SK-N-SH (cell line): ENCODE results near the gene RPL7A. TPM values are rescaled to one million over a fixed set of nuclear protein-coding genes. Genes with fewer than 3 reads are reported as not detected.

Experiments used
- CTCF ChIA-PET: fragments of 300-600, 350-600 bp; formaldehyde crosslinking; extraction: SDS; loops from one replicate; lab custom pipeline; 2021; lab: Yijun Ruan, JAX
- POLR2A ChIA-PET: fragments of 350-600 bp; sonication (Branson Sonifier 250); formaldehyde crosslinking; extraction: SDS; loops from one replicate; lab custom pipeline; 2020; ENCODE audit warnings: antibody characterized with exemption, inconsistent platforms; lab: Yijun Ruan, JAX
- DNase-seq: peaks from one replicate; pipeline ENCODE4 v3.0.0; 2012
- H2AFZ ChIP-seq: fragments of 200-600 bp; sonication (generic); 2 replicates; pipeline ENCODE4 v1.8.1; 2016; ENCODE audit warnings: antibody characterized with exemption, mild to moderate bottlenecking, low read depth
- H3F3A ChIP-seq: fragments of 200-600 bp; sonication (generic); replicated peaks from 2 replicates; pipeline ENCODE3; 2016; ENCODE audit warnings: antibody characterized with exemption, mild to moderate bottlenecking; ENCODE audit not compliant: insufficient read depth
- H3K27ac ChIP-seq, 2 experiments: fragments of 200-500 bp in 1 of 2; fragments of 200-600 bp in 1 of 2; sonication (Bioruptor generic) in 1 of 2; sonication (generic), shearing (Covaris generic) in 1 of 2; 2 replicates each; pipeline versions ENCODE4 v1.5.1 to v1.6.1; 2014 to 2016; ENCODE audit warnings: low read depth in 2 of 2, inconsistent platforms in 1 of 2, low read length in 1 of 2, mild to moderate bottlenecking in 1 of 2, mixed read lengths in 1 of 2
- H3K27me3 ChIP-seq: fragments of 200-600 bp; sonication (generic), shearing (Covaris generic); 2 replicates; pipeline ENCODE4 v1.6.1; 2016; ENCODE audit warnings: mixed run types; ENCODE audit not compliant: insufficient read depth
- H3K36me3 ChIP-seq, 2 experiments: fragments of 200-500 bp in 1 of 2; fragments of 200-600 bp in 1 of 2; sonication (Bioruptor generic) in 1 of 2; sonication (generic) in 1 of 2; replicated peaks in 1 of 2; 2 replicates each; pipeline versions ENCODE3 to v1.5.1; 2014 to 2016; ENCODE audit warnings: low read length in 1 of 2, mild to moderate bottlenecking in 1 of 2; ENCODE audit not compliant: insufficient read depth in 2 of 2, control insufficient read depth in 1 of 2
- H3K4me1 ChIP-seq, 2 experiments: fragments of 200-500 bp in 1 of 2; fragments of 200-600 bp in 1 of 2; sonication (Bioruptor generic) in 1 of 2; sonication (generic), shearing (Covaris generic) in 1 of 2; 2 replicates each; pipeline versions ENCODE4 v1.5.1 to v1.6.1; 2014 to 2016; ENCODE audit warnings: low read depth in 1 of 2, low read length in 1 of 2, mixed run types in 1 of 2; ENCODE audit not compliant: insufficient read depth in 2 of 2, control insufficient read depth in 1 of 2
- H3K4me2 ChIP-seq: fragments of 200-600 bp; sonication (generic), shearing (Covaris generic); 2 replicates; pipeline ENCODE4 v1.6.1; 2017; ENCODE audit warnings: mixed run types
- H3K4me3 ChIP-seq, 2 experiments: fragments of 200-500 bp in 1 of 2; fragments of 200-600 bp in 1 of 2; sonication (Bioruptor generic) in 1 of 2; sonication (generic), shearing (Covaris generic) in 1 of 2; 2 replicates each; pipeline versions ENCODE4 v1.5.1 to v1.8.1; 2014 to 2016; ENCODE audit warnings: low read depth in 2 of 2, inconsistent platforms in 1 of 2, low read length in 1 of 2, mild to moderate bottlenecking in 1 of 2, mixed read lengths in 1 of 2, moderate library complexity in 1 of 2
- H3K79me2 ChIP-seq: fragments of 200-600 bp; sonication (generic); 2 replicates; pipeline ENCODE4 v1.8.1; 2017; ENCODE audit warnings: mild to moderate bottlenecking; ENCODE audit not compliant: insufficient read depth
- H3K9ac ChIP-seq: fragments of 200-600 bp; sonication (generic); 2 replicates; pipeline ENCODE4 v1.6.1; 2017; ENCODE audit warnings: mixed run types
- H3K9me2 ChIP-seq: fragments of 200-600 bp; sonication (generic); 2 replicates; pipeline ENCODE4 v1.6.1; 2017; ENCODE audit warnings: mixed run types
- H3K9me3 ChIP-seq: fragments of 200-600 bp; sonication (generic); 2 replicates; pipeline ENCODE4 v1.6.1; 2017; ENCODE audit warnings: mixed run types, mild to moderate bottlenecking, moderate library complexity
- H4K20me1 ChIP-seq: fragments of 200-600 bp; sonication (generic); 2 replicates; pipeline ENCODE4 v1.6.1; 2017; ENCODE audit warnings: mild to moderate bottlenecking, mixed run types; ENCODE audit not compliant: insufficient read depth
- CTCF ChIP-seq: fragments of 200-600 bp; sonication (generic); IDR thresholded peaks from 2 replicates; pipeline ENCODE4 v1.6.1; 2017; ENCODE audit warnings: antibody characterized with exemption, mild to moderate bottlenecking, moderate library complexity
- ELF1 ChIP-seq: IDR thresholded peaks from 2 replicates; pipeline ENCODE4 v1.4.0; 2012
- EP300 ChIP-seq, 2 experiments: IDR thresholded peaks; 2 replicates each; pipeline versions ENCODE4 v1.4.0 to v1.6.1; 2012; ENCODE audit warnings: borderline replicate concordance in 1 of 2, low read depth in 1 of 2, low read length in 1 of 2
- IRF3 ChIP-seq: fragments of 150-350 bp; IDR thresholded peaks from 2 replicates; pipeline ENCODE4 v1.6.1; 2016; ENCODE audit warnings: mild to moderate bottlenecking, low read depth, low read length
- JUND ChIP-seq: IDR thresholded peaks from 2 replicates; pipeline ENCODE4 v1.4.0; 2012
- MXI1 ChIP-seq: IDR thresholded peaks from 2 replicates; pipeline ENCODE4 v1.6.1; 2012; ENCODE audit warnings: mild to moderate bottlenecking, low read depth, low read length, improper control_type of control experiment
- NFIC ChIP-seq: IDR thresholded peaks from 2 replicates; pipeline ENCODE4 v1.4.0; 2012; ENCODE audit warnings: borderline replicate concordance
- PBX3 ChIP-seq: IDR thresholded peaks from 2 replicates; pipeline ENCODE4; 2012
- RXRA ChIP-seq: IDR thresholded peaks from 2 replicates; pipeline ENCODE4 v1.4.0; 2012; ENCODE audit warnings: low read depth, mild to moderate bottlenecking, borderline replicate concordance
- SIN3A ChIP-seq: IDR thresholded peaks from 2 replicates; pipeline ENCODE4 v1.6.1; 2012; ENCODE audit warnings: low read depth, mild to moderate bottlenecking, low read length, moderate library complexity, borderline replicate concordance
- USF1 ChIP-seq: IDR thresholded peaks from 2 replicates; pipeline ENCODE4 v1.4.0; 2012; ENCODE audit warnings: low read depth, borderline replicate concordance
- USF2 ChIP-seq: fragments of 150-350 bp; IDR thresholded peaks from 2 replicates; pipeline ENCODE4 v1.6.1; 2017; ENCODE audit warnings: antibody characterized with exemption, low read length, low read depth, borderline replicate concordance
- YY1 ChIP-seq: IDR thresholded peaks from 2 replicates; pipeline ENCODE4 v1.4.0; 2012; ENCODE audit warnings: low read depth, mild to moderate bottlenecking
- ZBTB33 ChIP-seq: IDR thresholded peaks from 2 replicates; pipeline ENCODE4 v1.4.0; 2012; ENCODE audit warnings: low read depth, borderline replicate concordance
- WGBS: methylation state at CpG from one replicate; pipeline ENCODE4 v1.1.6; 2017; ENCODE audit warnings: low lambda C conversion rate; 5-methylcytosine and 5-hydroxymethylcytosine counted together
- polyA plus RNA-seq, 3 experiments: library from polyadenylated mRNA; depleted of rRNA; stranded (reverse); fragments of >200 nt; gene quantifications; 2 replicates each; pipeline ENCODE4 v1.2.3, GENCODE V29; 2012

RPL7A gene
- polyA plus RNA-seq, 1 of the 3 experiments (the other 2 are of a cell fraction): 4,121 TPM

- ChIA-PET CTCF (interaction anchor here (0.6 to 1.4 kb wide), 5 partner anchors 9 to 28 kb away, joined by 3 to 7 read pairs (median 3); no protein-coding TSS in a partner anchor), POLR2A (interaction anchor here (0.7 to 0.9 kb wide), 2 partner anchors 19 to 363 kb away, joined by 3 read pairs; partner anchors contain the start of genes SARDH, SURF1 and SURF2)
- Histone ChIP-seq H3K79me2 (peaks cover 60% of the 10 kb centered on the region), H3K4me1 (peaks cover 5 to 18% of the 10 kb centered on the region in 2 experiments; a peak in 3 of 4 replicates), H3K36me3 (peaks cover 25% of the 10 kb centered on the region in 2 experiments), H2AFZ (no peak overlapping the region), H3K4me2 (peak overlapping the region; percentile 93), H3K27ac (peak overlapping the region; percentile 67 to 90), H3K9me3 (no peaks in the 10 kb centered on the region), H3K9ac (peak overlapping the region; percentile 99), H3K27me3 (no peaks in the 10 kb centered on the region), H3K9me2 (no peaks in the 10 kb centered on the region), H3K4me3 (peak overlapping the region; percentile 88 to 100), H4K20me1 (peaks cover 50% of the 10 kb centered on the region), H3F3A (peaks cover 9% of the 10 kb centered on the region)
- TF ChIP-seq MXI1 (peak; percentile 31), CTCF (peak; percentile 29; the same call in 1 of the 2 replicates), PBX3 (no peak), NFIC (no peak), YY1 (peak; percentile 7; the same call in 1 of the 2 replicates), USF2 (no peak), JUND (no peak), SIN3A (peak; percentile 5; the same call in 1 of the 2 replicates), ELF1 (peak; percentile 44; the same call in 1 of the 2 replicates)
- WGBS: 0% methylated on average over 7 of the region's 39 CpGs
- DNase-seq: peak; percentile 82
These were observed 27.2 kb downstream of the RPL7A start for GRCh38 chr9:133375116-133375723.

- H3K27me3 ChIP-seq: no peaks in the 10 kb centered on the region
- ChIA-PET CTCF (interaction anchor here (0.6 to 1.4 kb wide), 8 partner anchors 9 to 29 kb away, joined by 3 to 7 read pairs (median 4); no protein-coding TSS in a partner anchor), POLR2A (interaction anchor here (0.7 to 1.0 kb wide), 4 partner anchors 10 to 28 kb away, joined by 3 to 5 read pairs (median 3); partner anchors contain the start of genes MED22, RPL7A, SURF1 and SURF2)
- H3K9me2 ChIP-seq: no peaks in the 10 kb centered on the region
- H3K9me3 ChIP-seq: no peaks in the 10 kb centered on the region
- H3K4me2 ChIP-seq: peak within 1 kb of the TSS; percentile 99
- H3K27ac ChIP-seq: peak within 1 kb of the TSS; percentile 67 to 90
- peaks cover 17 to 20% of the 10 kb centered on the region in 2 experiments for H3K36me3 ChIP-seq
- H3K79me2 ChIP-seq: peaks cover 52% of the 10 kb centered on the region
- WGBS: 0% methylated on average over 8 of the region's 120 CpGs
- DNase-seq: peak; percentile 100
- peak within 1 kb of the TSS; percentile 88 to 100 for H3K4me3 ChIP-seq
- H4K20me1 ChIP-seq: peaks cover 42% of the 10 kb centered on the region
- H3K9ac ChIP-seq: peak within 1 kb of the TSS; percentile 99
- H3K4me1 ChIP-seq: peaks cover 5 to 18% of the 10 kb centered on the region in 2 experiments; a peak in 3 of 4 replicates
- H3F3A ChIP-seq: peaks cover 9% of the 10 kb centered on the region
- peak within 1 kb of the TSS; percentile 63 for H2AFZ ChIP-seq
- TF ChIP-seq USF1 (no peak; the same call in 1 of the 2 replicates), ZBTB33 (no peak), JUND (no peak), EP300 (IDR thresholded peaks at IDR 0.05; ENCODE audit: borderline replicate concordance in 1 of 2, low read depth in 1 of 2, low read length in 1 of 2) (peak in 1 of 2 experiments; percentile 27; a peak in 1 of 4 replicates), IRF3 (no peak), RXRA (no peak)
These were observed 28.0 kb downstream of the RPL7A start, which contains the start of the genes STKLD1 and SURF4 for GRCh38 chr9:133375724-133376654. Gene STKLD1 (plus strand): TSS chr9:133376366. CDS start chr9:133376474, 108 bp downstream. Gene SURF4 (minus strand): TSS chr9:133376060. CDS start chr9:133375969, 91 bp downstream.
